SK-N-SH (cell line): Measurements from ENCODE around the gene SPATC1L. TPM values are rescaled to one million over a fixed set of nuclear protein-coding genes. Genes with fewer than 3 reads are reported as not detected.

Source experiments
- CTCF ChIA-PET: fragments of 300-600, 350-600 bp; formaldehyde crosslinking; extraction: SDS; loops from one replicate; lab custom pipeline; 2021; lab: Yijun Ruan, JAX
- POLR2A ChIA-PET: fragments of 350-600 bp; sonication (Branson Sonifier 250); formaldehyde crosslinking; extraction: SDS; loops from one replicate; lab custom pipeline; 2020; ENCODE audit warnings: antibody characterized with exemption, inconsistent platforms; lab: Yijun Ruan, JAX
- DNase-seq: peaks from one replicate; pipeline ENCODE4 v3.0.0; 2012
- H2AFZ ChIP-seq: fragments of 200-600 bp; sonication (generic); 2 replicates; pipeline ENCODE4 v1.8.1; 2016; ENCODE audit warnings: antibody characterized with exemption, mild to moderate bottlenecking, low read depth
- H3F3A ChIP-seq: fragments of 200-600 bp; sonication (generic); replicated peaks from 2 replicates; pipeline ENCODE3; 2016; ENCODE audit warnings: antibody characterized with exemption, mild to moderate bottlenecking; ENCODE audit not compliant: insufficient read depth
- H3K27ac ChIP-seq, 2 experiments: fragments of 200-500 bp in 1 of 2; fragments of 200-600 bp in 1 of 2; sonication (Bioruptor generic) in 1 of 2; sonication (generic), shearing (Covaris generic) in 1 of 2; 2 replicates each; pipeline versions ENCODE4 v1.5.1 to v1.6.1; 2014 to 2016; ENCODE audit warnings: low read depth in 2 of 2, inconsistent platforms in 1 of 2, low read length in 1 of 2, mild to moderate bottlenecking in 1 of 2, mixed read lengths in 1 of 2
- H3K27me3 ChIP-seq: fragments of 200-600 bp; sonication (generic), shearing (Covaris generic); 2 replicates; pipeline ENCODE4 v1.6.1; 2016; ENCODE audit warnings: mixed run types; ENCODE audit not compliant: insufficient read depth
- H3K36me3 ChIP-seq, 2 experiments: fragments of 200-500 bp in 1 of 2; fragments of 200-600 bp in 1 of 2; sonication (Bioruptor generic) in 1 of 2; sonication (generic) in 1 of 2; replicated peaks in 1 of 2; 2 replicates each; pipeline versions ENCODE3 to v1.5.1; 2014 to 2016; ENCODE audit warnings: low read length in 1 of 2, mild to moderate bottlenecking in 1 of 2; ENCODE audit not compliant: insufficient read depth in 2 of 2, control insufficient read depth in 1 of 2
- H3K4me1 ChIP-seq, 2 experiments: fragments of 200-500 bp in 1 of 2; fragments of 200-600 bp in 1 of 2; sonication (Bioruptor generic) in 1 of 2; sonication (generic), shearing (Covaris generic) in 1 of 2; 2 replicates each; pipeline versions ENCODE4 v1.5.1 to v1.6.1; 2014 to 2016; ENCODE audit warnings: low read depth in 1 of 2, low read length in 1 of 2, mixed run types in 1 of 2; ENCODE audit not compliant: insufficient read depth in 2 of 2, control insufficient read depth in 1 of 2
- H3K4me2 ChIP-seq: fragments of 200-600 bp; sonication (generic), shearing (Covaris generic); 2 replicates; pipeline ENCODE4 v1.6.1; 2017; ENCODE audit warnings: mixed run types
- H3K4me3 ChIP-seq, 2 experiments: fragments of 200-500 bp in 1 of 2; fragments of 200-600 bp in 1 of 2; sonication (Bioruptor generic) in 1 of 2; sonication (generic), shearing (Covaris generic) in 1 of 2; 2 replicates each; pipeline versions ENCODE4 v1.5.1 to v1.8.1; 2014 to 2016; ENCODE audit warnings: low read depth in 2 of 2, inconsistent platforms in 1 of 2, low read length in 1 of 2, mild to moderate bottlenecking in 1 of 2, mixed read lengths in 1 of 2, moderate library complexity in 1 of 2
- H3K79me2 ChIP-seq: fragments of 200-600 bp; sonication (generic); 2 replicates; pipeline ENCODE4 v1.8.1; 2017; ENCODE audit warnings: mild to moderate bottlenecking; ENCODE audit not compliant: insufficient read depth
- H3K9ac ChIP-seq: fragments of 200-600 bp; sonication (generic); 2 replicates; pipeline ENCODE4 v1.6.1; 2017; ENCODE audit warnings: mixed run types
- H3K9me2 ChIP-seq: fragments of 200-600 bp; sonication (generic); 2 replicates; pipeline ENCODE4 v1.6.1; 2017; ENCODE audit warnings: mixed run types
- H3K9me3 ChIP-seq: fragments of 200-600 bp; sonication (generic); 2 replicates; pipeline ENCODE4 v1.6.1; 2017; ENCODE audit warnings: mixed run types, mild to moderate bottlenecking, moderate library complexity
- H4K20me1 ChIP-seq: fragments of 200-600 bp; sonication (generic); 2 replicates; pipeline ENCODE4 v1.6.1; 2017; ENCODE audit warnings: mild to moderate bottlenecking, mixed run types; ENCODE audit not compliant: insufficient read depth
- EZH2phosphoT487 ChIP-seq: fragments of 200-600 bp; sonication (generic); IDR thresholded peaks from 2 replicates; pipeline ENCODE4 v1.6.1; 2017; ENCODE audit warnings: low read depth, mixed run types, mild to moderate bottlenecking, antibody characterized with exemption, moderate library complexity, borderline replicate concordance
- FOXJ3 ChIP-seq: sonication (generic); formaldehyde crosslinking; IDR thresholded peaks from 2 replicates; pipeline ENCODE4 v1.5.1; 2020; ENCODE audit warnings: mild to moderate bottlenecking, missing genetic modification reagents
- FOXM1 ChIP-seq: IDR thresholded peaks from 2 replicates; pipeline ENCODE4 v1.4.0; 2012; ENCODE audit warnings: low read depth, mild to moderate bottlenecking
- GABPA ChIP-seq: IDR thresholded peaks from 2 replicates; pipeline ENCODE4 v1.4.0; 2012; ENCODE audit warnings: low read depth, mild to moderate bottlenecking
- MAX ChIP-seq: IDR thresholded peaks from 2 replicates; pipeline ENCODE4 v1.4.0; 2012; ENCODE audit warnings: low read depth
- MEF2A ChIP-seq: IDR thresholded peaks from 2 replicates; pipeline ENCODE4 v1.4.0; 2012; ENCODE audit warnings: low read depth, borderline replicate concordance
- MXI1 ChIP-seq: IDR thresholded peaks from 2 replicates; pipeline ENCODE4 v1.6.1; 2012; ENCODE audit warnings: mild to moderate bottlenecking, low read depth, low read length, improper control_type of control experiment
- NFIC ChIP-seq: IDR thresholded peaks from 2 replicates; pipeline ENCODE4 v1.4.0; 2012; ENCODE audit warnings: borderline replicate concordance
- POLR2AphosphoS5 ChIP-seq: IDR thresholded peaks from 2 replicates; pipeline ENCODE4 v1.6.1; 2012; ENCODE audit warnings: low read depth, low read length
- RCOR1 ChIP-seq: fragments of 150-350 bp; IDR thresholded peaks from 2 replicates; pipeline ENCODE4 v1.6.1; 2017; ENCODE audit warnings: antibody characterized with exemption, low read length
- RFX5 ChIP-seq: IDR thresholded peaks from 2 replicates; pipeline ENCODE4 v1.6.1; 2012; ENCODE audit warnings: mild to moderate bottlenecking, improper control_type of control experiment, low read length
- SIN3A ChIP-seq: IDR thresholded peaks from 2 replicates; pipeline ENCODE4 v1.6.1; 2012; ENCODE audit warnings: low read depth, mild to moderate bottlenecking, low read length, moderate library complexity, borderline replicate concordance
- TAF1 ChIP-seq: IDR thresholded peaks from 2 replicates; pipeline ENCODE4 v1.6.1; 2012; ENCODE audit warnings: low read depth, mild to moderate bottlenecking, low read length, moderate library complexity, borderline replicate concordance
- WGBS: methylation state at CpG from one replicate; pipeline ENCODE4 v1.1.6; 2017; ENCODE audit warnings: low lambda C conversion rate; 5-methylcytosine and 5-hydroxymethylcytosine counted together
- polyA plus RNA-seq, 3 experiments: library from polyadenylated mRNA; depleted of rRNA; stranded (reverse); fragments of >200 nt; gene quantifications; 2 replicates each; pipeline ENCODE4 v1.2.3, GENCODE V29; 2012
- TF ChIP-seq, protein P1 (sequence below): IDR thresholded peaks from 2 replicates; pipeline ENCODE4 v1.6.1; 2012; ENCODE audit warnings: mild to moderate bottlenecking, low read depth, low read length, moderate library complexity
- TF ChIP-seq, protein P2 (sequence below): fragments of 150-350 bp; IDR thresholded peaks from 2 replicates; pipeline ENCODE4 v1.6.1; 2017; ENCODE audit warnings: antibody characterized with exemption, low read length, low read depth, borderline replicate concordance
- TF ChIP-seq, protein P3 (sequence below): fragments of 150-350 bp; IDR thresholded peaks from 2 replicates; pipeline ENCODE4 v1.6.1; 2016; ENCODE audit warnings: mild to moderate bottlenecking, low read depth, low read length

Gene SPATC1L
- polyA plus RNA-seq, 1 of the 3 experiments (the other 2 are of a cell fraction): 8.3 TPM

- 81% methylated on average over 46 of the region's 72 CpGs for WGBS
- Histone ChIP-seq H3K4me3 (no peak overlapping the region), H3K9me3 (no peaks in the 10 kb centered on the region), H3K27ac (no peak overlapping the region), H2AFZ (no peak overlapping the region), H3K4me2 (no peak overlapping the region), H4K20me1 (no peaks in the 10 kb centered on the region), H3F3A (no peaks in the 10 kb centered on the region), H3K9me2 (no peaks in the 10 kb centered on the region), H3K36me3 (no peaks in the 10 kb centered on the region), H3K27me3 (no peaks in the 10 kb centered on the region), H3K9ac (no peak overlapping the region), H3K79me2 (no peaks in the 10 kb centered on the region), H3K4me1 (no peaks in the 10 kb centered on the region)
- peak; percentile 49 for DNase-seq
- ChIA-PET POLR2A (no interaction called here), CTCF (interaction anchor here (0.8 to 1.4 kb wide), 3 partner anchors 14 to 54 kb away, joined by 3 to 4 read pairs (median 3); no protein-coding TSS in a partner anchor)
- TF ChIP-seq FOXM1 (no peak), SIN3A (no peak), POLR2AphosphoS5 (no peak), TAF1 (no peak), MEF2A (no peak), FOXJ3 (no peak), MAX (no peak), EZH2phosphoT487 (no peak), MXI1 (no peak), RCOR1 (no peak), NFIC (no peak), GABPA (no peak), RFX5 (no peak)
- TF ChIP-seq, protein P1, sequence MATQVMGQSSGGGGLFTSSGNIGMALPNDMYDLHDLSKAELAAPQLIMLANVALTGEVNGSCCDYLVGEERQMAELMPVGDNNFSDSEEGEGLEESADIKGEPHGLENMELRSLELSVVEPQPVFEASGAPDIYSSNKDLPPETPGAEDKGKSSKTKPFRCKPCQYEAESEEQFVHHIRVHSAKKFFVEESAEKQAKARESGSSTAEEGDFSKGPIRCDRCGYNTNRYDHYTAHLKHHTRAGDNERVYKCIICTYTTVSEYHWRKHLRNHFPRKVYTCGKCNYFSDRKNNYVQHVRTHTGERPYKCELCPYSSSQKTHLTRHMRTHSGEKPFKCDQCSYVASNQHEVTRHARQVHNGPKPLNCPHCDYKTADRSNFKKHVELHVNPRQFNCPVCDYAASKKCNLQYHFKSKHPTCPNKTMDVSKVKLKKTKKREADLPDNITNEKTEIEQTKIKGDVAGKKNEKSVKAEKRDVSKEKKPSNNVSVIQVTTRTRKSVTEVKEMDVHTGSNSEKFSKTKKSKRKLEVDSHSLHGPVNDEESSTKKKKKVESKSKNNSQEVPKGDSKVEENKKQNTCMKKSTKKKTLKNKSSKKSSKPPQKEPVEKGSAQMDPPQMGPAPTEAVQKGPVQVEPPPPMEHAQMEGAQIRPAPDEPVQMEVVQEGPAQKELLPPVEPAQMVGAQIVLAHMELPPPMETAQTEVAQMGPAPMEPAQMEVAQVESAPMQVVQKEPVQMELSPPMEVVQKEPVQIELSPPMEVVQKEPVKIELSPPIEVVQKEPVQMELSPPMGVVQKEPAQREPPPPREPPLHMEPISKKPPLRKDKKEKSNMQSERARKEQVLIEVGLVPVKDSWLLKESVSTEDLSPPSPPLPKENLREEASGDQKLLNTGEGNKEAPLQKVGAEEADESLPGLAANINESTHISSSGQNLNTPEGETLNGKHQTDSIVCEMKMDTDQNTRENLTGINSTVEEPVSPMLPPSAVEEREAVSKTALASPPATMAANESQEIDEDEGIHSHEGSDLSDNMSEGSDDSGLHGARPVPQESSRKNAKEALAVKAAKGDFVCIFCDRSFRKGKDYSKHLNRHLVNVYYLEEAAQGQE: no peak
- TF ChIP-seq, protein P2, sequence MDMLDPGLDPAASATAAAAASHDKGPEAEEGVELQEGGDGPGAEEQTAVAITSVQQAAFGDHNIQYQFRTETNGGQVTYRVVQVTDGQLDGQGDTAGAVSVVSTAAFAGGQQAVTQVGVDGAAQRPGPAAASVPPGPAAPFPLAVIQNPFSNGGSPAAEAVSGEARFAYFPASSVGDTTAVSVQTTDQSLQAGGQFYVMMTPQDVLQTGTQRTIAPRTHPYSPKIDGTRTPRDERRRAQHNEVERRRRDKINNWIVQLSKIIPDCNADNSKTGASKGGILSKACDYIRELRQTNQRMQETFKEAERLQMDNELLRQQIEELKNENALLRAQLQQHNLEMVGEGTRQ: no peak
- TF ChIP-seq, protein P3, sequence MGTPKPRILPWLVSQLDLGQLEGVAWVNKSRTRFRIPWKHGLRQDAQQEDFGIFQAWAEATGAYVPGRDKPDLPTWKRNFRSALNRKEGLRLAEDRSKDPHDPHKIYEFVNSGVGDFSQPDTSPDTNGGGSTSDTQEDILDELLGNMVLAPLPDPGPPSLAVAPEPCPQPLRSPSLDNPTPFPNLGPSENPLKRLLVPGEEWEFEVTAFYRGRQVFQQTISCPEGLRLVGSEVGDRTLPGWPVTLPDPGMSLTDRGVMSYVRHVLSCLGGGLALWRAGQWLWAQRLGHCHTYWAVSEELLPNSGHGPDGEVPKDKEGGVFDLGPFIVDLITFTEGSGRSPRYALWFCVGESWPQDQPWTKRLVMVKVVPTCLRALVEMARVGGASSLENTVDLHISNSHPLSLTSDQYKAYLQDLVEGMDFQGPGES: no peak
Observed at GRCh38 chr21:46160907-46161632, 23.2 kb downstream of the SPATC1L start.
